ENCODE measurements around the gene FKBP1B.
"Not testable (repeated sequence)": the region's sequence is repeated elsewhere in the genome, so short reads cannot be mapped to it uniquely, and the experiment has no call there.

FKBP1B gene

DNA sequence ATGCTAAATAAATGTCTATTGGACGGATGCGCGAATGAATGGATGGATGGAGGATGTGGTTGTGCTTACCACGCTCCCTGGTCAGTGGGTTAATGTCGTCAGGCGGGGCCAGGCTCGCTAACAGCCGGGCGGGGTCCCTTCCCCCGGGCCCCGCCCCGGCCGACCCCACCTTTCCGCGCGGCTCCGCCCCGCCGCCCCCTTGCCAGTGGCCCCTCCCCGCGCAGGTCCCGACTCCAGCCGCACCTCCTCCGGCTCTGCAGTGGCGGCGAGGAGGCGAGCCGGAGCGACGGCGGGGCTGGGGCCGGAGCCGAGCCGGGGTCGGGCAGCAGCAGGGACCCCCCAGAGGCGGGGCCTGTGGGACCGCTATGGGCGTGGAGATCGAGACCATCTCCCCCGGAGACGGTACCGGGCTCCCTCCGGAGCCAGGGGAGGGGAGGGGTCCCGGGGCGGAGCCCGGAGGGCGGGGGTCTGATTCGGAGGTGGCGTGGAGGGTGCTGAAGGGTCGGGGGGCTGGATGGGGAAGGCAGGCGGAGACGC lies at the start of gene FKBP1B:
Gene FKBP1B, plus strand, starts transcription at position 257 of the 537 bp plus-strand sequence. Its CDS starts 109 bp downstream, at position 366.
- DNase-seq: peak; percentile 17

GRCh38 chr2:24007693-24008092 lies 41.8 kb upstream of the FKBP1B start:
- no peak for DNase-seq

- DNase-seq: no peak
These were observed 40.7 kb upstream of the FKBP1B start for GRCh38 chr2:24008672-24009366.

DNA sequence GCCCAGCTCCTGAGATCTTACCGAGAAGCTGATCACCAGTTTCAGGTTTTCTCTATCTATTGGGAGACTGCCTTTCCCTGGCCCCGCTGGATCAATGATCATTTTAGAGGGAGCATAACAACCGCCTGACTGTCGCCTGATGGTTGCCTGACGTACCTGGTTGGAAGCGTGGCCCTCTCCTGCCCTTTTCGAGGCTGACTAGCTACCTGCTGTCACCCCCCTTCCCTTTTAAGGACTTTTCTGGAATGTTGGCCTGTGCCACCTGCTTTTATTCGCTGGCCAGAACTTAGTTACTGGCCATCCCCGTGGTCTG lies 40.2 kb upstream of the FKBP1B start:
- DNase-seq: no peak

DNA sequence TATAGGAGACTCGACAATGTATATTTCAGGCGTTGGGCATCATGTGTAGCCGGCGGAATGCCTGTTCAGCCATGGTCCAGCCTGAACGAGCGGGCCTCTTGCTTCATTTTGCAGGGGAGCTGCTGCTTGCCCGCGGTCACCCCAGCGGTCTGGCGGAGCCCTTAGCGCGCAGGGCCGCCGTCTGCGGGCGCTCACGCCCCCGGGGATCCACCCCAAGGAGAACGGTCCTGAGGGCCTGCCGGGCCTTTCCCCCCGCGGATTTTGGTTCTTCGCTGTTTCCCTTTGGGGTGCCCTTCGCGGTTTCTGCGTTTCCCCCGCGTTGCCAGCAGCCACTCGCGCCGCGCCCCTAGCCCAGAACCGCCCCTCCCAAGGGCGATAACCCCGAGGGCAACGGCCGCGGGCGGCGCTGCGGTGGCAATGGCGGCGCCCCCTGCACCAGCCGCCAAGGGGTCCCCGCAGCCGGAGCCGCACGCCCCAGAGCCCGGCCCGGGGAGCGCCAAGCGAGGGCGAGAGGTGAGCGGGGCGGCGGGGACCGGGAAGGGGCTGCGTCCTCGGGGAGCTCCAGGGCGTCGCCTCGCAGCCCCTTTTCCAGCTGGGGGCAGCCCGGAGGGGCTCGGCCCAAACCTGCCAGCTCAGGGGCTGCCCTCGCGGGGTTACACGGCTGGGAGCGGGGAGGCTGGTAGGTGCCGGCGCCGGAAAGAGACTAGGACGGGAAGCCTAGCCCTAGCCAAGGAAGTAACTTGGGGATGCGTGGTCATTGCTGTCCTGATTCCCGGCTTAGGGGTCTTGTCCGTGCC lies 39.7 kb upstream of the FKBP1B start, which contains the start of gene MFSD2B:
Gene MFSD2B, plus strand, starts transcription at position 406 of the 797 bp plus-strand sequence. Its CDS starts 12 bp downstream, at position 418.
- DNase-seq: no peak

- DNase-seq: no peak
These were observed 38.9 kb upstream of the FKBP1B start for GRCh38 chr2:24010477-24011249.

- DNase-seq: no peak
These were observed 38.1 kb upstream of the FKBP1B start for GRCh38 chr2:24011250-24012104.

DNA sequence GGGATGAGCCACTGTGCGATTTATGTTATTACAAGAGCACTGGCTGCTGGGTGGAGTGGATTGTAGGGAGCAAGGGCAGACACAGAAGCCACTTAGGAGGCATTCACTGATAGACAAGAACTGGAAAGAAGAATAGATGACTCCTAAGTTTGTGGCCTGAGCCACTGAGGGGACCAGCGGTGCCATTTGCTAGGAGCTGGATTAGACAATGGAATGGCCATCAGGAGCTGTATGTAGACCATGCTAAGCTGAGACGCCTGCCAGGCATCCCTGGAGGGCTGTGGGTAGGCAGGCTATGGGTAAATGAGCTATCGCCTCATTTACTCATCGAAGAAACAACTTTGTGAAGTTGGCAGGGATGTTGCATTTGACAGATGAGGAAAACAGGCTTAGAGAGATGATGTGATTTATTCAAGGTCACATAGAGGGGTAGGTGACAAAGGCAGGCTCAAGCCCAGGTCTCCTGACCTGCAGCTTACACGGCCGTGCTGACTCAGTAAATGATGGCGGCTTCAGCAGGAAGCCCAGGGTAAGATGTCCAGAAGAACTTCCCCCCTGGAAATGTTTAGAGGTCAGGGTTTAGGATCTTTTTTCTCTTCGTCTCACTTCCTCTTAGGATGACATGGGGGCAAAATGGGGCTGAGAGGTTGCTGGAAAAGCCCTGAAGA lies 36.9 kb upstream of the FKBP1B start:
- no peak for DNase-seq

DNA sequence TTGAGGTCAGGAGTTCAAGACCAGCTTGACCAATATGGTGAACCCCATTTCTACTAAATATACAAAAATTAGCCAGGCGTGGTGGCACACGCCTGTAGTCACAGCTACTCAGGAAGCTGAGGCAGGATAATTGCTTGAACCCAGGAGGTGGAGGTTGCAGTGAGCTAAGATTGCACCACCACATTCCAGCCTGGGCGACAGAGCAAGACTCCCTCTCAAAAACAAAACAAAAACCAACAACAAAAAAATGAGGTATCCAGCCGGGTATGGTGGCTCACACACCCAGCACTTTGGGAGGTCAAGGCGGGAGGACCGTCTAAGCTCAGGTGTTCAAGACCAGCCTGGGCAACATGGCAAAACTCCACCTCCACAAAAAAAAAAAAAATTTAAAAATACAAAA lies 34.6 kb upstream of the FKBP1B start:
- DNase-seq: not testable (repeated sequence)

- DNase-seq: no peak
These were observed 33.8 kb upstream of the FKBP1B start for GRCh38 chr2:24015562-24016375.

DNA sequence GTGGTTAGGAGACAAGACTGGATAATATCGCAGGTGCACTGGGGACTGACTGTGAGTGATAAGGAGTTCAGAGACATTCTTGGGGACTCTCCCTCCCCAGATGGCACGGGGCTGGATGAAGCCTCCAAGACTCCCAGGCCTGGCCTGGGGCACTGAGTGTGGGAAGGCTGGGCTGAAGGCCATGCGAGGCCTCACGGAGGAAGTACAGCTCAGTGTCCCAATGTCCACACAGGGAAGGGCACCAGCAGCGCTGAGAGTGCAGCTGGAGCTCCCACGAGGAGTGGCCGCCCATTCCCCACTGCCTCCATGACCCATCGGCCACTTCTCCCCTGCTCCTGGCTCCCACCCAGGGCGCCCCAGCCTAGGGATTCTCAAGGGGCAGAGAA lies 33.2 kb upstream of the FKBP1B start:
- no peak for DNase-seq

DNA sequence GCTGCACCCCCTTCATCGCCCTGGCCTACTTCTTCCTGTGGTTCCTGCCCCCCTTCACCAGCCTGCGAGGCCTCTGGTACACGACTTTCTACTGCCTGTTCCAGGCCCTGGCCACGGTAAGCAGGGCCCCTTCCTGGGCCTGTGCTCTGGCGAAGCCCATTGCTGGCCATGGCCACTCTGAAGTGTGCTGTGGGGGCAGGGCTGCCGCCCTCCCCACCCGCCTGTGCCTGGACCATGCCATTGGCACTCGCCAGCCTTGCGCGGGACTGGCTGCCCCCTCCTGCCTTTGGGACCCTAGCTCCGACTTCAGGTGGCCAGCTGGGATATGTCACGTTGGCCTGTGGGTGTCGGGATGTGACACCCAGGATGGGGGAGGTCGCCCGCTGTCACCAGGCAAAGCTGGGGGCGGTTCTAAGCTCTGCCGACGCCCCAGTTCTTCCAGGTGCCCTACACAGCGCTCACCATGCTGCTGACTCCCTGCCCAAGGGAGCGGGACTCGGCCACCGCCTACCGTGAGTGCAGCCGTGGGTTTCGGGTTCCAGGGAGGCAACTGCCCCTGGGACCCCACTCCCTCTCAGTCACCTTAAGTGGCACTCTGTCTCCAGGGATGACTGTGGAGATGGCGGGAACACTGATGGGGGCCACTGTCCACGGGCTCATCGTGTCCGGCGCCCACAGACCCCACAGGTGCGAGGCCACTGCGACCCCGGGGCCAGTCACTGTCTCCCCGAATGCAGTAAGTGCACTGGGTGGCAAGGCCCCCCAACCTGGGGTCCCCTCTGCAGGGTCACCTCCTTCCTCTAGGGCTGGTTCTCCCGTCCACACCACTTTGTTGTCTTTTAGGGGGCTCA lies 32.5 kb upstream of the FKBP1B start:
- no peak for DNase-seq

DNA sequence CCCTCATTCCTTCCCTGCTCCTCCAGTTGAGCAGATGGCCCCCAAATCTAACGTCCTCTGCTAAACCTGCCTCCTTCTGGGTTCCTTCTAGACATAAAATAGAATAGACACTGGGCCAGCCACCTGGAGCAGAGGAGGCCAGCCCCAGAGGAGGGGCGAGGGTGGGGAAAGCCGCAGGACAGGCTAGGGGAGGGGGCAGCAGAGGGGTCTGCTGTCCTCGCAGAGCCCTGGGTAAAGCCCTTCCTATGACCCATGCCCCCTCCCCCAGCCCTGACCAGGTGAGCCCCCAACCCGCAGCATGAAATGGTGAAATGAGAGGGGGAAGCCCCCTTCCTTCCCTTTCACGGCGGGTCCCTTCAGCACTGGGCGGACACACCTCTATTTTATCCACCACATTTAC lies 31.8 kb upstream of the FKBP1B start:
- no peak for DNase-seq

DNA sequence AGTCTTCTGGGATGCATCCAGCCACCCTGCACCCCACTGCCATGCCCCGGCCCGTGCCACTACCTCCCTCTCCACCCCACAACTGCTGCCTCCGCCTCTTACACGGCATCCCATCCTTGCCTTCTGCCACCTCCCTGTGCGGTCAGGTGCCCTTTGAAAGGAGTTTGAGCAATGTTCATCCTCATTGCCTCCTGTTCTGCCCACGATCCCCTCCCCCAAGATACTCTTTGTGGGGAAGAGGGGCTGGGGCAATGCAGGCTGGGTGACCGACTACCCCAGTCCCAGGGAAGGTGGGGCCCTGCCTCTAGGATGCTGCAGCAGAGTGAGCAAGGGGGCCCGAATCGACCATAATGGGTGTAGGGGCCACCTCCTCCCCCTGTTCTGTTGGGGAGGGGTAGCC lies 31.3 kb upstream of the FKBP1B start:
- no peak for DNase-seq

DNA sequence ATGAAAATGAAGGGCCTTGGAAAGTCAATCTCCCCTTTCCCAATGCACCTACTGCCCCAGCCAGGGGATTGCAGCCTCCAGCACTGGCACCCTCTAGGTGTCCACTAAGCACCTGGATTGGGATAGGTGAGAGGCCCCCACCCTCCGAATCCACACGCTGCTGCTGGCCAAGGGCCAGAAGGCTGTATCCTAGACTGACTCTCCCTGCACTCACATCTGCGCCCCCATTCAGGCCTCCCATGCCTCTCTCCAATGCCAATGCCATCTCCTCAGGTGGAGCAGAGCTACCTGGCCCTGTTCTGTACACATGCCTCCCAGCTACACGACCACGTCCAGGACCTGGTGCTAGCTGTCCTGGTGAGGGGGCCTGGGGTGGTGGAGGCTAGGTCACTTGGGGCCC lies 29.8 kb upstream of the FKBP1B start:
- DNase-seq: no peak

DNA sequence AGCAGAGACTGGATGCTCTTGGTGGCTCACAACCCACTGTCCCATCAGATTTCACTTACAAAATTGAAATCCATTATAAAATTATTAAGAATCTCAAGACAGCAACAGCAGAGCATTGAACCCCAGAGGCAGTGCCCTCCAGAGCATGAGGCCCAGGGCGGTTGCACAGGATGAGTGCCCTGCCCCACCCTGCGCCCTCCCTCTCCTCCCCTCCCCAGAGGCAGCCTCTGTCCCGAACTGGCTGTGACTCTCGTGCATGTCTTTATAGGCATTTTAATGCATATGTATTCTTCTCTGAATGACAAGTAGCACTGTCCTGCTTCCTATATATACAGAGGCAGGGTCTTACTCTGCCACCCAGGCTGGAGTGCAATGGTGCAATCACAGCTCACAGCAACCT lies 29.3 kb upstream of the FKBP1B start:
- no peak for DNase-seq

GRCh38 chr2:24021122-24021998 lies 28.2 kb upstream of the FKBP1B start:
- DNase-seq: no peak

DNA sequence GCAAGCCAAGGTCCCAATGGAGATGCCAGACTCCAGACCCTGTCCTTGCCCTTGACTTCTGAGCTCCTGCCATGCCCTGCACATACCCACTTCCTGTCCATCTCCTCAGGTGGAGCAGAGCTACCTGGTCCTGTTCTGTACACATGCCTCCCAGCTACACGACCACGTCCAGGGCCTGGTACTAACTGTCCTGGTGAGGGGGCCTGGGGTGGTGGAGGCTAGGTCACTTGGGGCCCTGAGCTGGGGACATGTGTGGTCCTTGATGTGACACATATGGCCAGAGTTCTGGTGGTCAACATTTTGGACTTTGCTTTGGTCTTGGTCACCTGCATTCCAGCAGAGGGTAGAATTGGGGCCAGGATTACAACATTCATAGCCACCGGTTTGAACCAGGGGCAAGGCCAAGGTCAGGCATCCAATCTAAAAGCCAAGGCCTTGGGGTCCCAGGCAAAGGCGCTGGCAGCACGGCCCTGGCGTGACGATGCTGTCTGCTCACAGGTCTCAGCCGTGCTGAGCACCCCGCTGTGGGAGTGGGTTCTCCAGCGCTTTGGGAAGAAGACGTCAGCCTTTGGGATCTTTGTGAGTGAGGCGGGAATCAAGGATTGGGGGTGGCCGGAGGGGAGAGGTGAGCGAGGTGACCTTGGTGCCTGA lies 27.1 kb upstream of the FKBP1B start:
- no peak for DNase-seq

Measured in activated T-cell treated with anti-CD3 and anti-CD28 coated beads for 4 hours (primary cell).